Thyroid gland (tissue), 4 donors: ENCODE results near the gene DHRS1.

Experiments
- POLR2A ChIP-seq, 2 donors: fragments of 450-650 bp; IDR thresholded peaks; one replicate each; pipeline ENCODE4 v1.6.1; 2017; ENCODE audit warnings: antibody characterized with exemption in 2 of 2, mild to moderate bottlenecking in 2 of 2, moderate library complexity in 1 of 2
- TF ChIP-seq, protein P1 (sequence below), 6 experiments: fragments of 200-600 bp in 3 of 6; fragments of 450-650 bp in 3 of 6; sonication (generic) in 3 of 6; IDR thresholded peaks; one replicate each; pipeline ENCODE4 v1.5.1; 2016 to 2019; ENCODE audit warnings: antibody characterized with exemption in 6 of 6, mild to moderate bottlenecking in 2 of 6, inconsistent platforms in 1 of 6, moderate library complexity in 1 of 6

DNA sequence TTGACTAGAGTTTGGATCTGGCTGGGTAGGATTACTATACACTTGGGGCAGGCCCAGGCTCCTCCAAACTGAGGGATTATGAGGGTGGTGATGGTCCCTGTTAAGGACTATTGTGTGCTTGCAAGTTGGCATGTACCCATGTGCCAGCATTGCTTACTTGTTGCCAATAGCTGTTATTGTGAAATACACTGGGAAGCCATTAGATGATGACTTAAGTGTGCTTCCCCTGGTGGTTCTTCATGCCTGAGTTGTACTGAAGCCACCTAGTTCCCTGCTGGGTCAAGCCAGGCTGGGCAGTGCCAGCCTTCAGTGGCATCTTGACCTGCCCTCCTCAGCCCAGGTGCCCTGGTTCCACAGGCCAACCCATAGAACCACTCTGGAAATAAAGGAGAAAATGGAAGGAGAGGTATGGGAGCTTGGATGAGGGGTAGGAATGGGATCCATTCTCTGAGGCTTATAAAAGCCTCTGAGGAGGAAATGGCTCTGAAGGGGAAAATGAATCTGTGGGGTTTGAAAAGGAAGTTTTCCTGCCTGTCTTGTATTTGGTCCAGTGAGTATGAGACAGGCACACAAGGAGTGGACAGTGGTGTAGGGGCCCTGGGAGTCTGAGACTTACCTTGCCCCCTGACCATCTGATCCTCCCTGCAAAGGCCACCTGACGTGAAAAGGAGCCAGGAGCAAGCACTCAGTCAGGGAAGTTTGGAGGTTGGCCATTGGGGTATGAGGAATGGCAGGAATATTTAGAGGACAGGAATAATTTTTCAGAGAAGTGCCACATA, 12.4 kb upstream of the DHRS1 start:
- TF ChIP-seq, protein P1, sequence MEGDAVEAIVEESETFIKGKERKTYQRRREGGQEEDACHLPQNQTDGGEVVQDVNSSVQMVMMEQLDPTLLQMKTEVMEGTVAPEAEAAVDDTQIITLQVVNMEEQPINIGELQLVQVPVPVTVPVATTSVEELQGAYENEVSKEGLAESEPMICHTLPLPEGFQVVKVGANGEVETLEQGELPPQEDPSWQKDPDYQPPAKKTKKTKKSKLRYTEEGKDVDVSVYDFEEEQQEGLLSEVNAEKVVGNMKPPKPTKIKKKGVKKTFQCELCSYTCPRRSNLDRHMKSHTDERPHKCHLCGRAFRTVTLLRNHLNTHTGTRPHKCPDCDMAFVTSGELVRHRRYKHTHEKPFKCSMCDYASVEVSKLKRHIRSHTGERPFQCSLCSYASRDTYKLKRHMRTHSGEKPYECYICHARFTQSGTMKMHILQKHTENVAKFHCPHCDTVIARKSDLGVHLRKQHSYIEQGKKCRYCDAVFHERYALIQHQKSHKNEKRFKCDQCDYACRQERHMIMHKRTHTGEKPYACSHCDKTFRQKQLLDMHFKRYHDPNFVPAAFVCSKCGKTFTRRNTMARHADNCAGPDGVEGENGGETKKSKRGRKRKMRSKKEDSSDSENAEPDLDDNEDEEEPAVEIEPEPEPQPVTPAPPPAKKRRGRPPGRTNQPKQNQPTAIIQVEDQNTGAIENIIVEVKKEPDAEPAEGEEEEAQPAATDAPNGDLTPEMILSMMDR (IDR thresholded peaks at IDR 0.05) = no peak
- no peak for TF ChIP-seq POLR2A (IDR thresholded peaks at IDR 0.05)
